GM12892 (cell line): ENCODE results near the gene PRKRA.

Source experiments
- POLR2AphosphoS5 ChIP-seq: IDR thresholded peaks from 2 replicates; pipeline ENCODE4 v1.6.1; 2011; ENCODE audit warnings: low read depth, low read length, control low read depth
- TAF1 ChIP-seq: IDR thresholded peaks from 2 replicates; pipeline ENCODE4 v1.6.1; 2011; ENCODE audit warnings: low read depth, mild to moderate bottlenecking, control low read depth, low read length, borderline replicate concordance

GRCh38 chr2:178415979-178416378 is 35.0 kb downstream of the PRKRA start:
- TF ChIP-seq POLR2AphosphoS5: no peak
- TF ChIP-seq TAF1: no peak
